ENCODE data around the gene GFI1B.
"Not testable (repeated sequence)": the region's sequence is repeated elsewhere in the genome, so short reads cannot be mapped to it uniquely, and the experiment has no call there.

GFI1B gene

DNA sequence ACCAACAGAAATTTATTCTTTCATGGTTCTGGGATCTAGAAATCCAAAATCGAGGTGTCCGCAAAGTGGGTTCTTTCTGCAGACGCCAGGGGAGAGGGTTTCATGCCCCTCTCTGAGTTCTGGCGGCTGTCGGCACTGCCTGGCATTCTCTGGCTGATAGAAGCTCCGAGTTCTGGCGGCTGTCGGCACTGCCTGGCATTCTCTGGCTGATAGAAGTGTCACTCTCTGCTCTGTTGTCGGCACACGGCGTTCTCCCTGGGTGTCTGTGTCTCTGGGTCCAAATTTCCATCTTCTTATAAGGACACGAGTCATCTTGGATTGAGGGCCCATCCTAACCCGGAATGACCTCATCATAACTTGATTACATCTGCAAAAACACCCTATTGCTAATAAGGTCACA lies 7.6 kb downstream of the GFI1B start:
- TF ChIP-seq, protein P1, sequence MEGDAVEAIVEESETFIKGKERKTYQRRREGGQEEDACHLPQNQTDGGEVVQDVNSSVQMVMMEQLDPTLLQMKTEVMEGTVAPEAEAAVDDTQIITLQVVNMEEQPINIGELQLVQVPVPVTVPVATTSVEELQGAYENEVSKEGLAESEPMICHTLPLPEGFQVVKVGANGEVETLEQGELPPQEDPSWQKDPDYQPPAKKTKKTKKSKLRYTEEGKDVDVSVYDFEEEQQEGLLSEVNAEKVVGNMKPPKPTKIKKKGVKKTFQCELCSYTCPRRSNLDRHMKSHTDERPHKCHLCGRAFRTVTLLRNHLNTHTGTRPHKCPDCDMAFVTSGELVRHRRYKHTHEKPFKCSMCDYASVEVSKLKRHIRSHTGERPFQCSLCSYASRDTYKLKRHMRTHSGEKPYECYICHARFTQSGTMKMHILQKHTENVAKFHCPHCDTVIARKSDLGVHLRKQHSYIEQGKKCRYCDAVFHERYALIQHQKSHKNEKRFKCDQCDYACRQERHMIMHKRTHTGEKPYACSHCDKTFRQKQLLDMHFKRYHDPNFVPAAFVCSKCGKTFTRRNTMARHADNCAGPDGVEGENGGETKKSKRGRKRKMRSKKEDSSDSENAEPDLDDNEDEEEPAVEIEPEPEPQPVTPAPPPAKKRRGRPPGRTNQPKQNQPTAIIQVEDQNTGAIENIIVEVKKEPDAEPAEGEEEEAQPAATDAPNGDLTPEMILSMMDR (IDR thresholded peaks at IDR 0.05; ENCODE audit: control insufficient read depth, extremely low read depth, insufficient read depth), result no peak
- no peak overlapping the region for H3K4me3 ChIP-seq (ENCODE audit: low read depth, low read length)
- DNase-seq (ENCODE audit: low read depth), result no peak

DNA sequence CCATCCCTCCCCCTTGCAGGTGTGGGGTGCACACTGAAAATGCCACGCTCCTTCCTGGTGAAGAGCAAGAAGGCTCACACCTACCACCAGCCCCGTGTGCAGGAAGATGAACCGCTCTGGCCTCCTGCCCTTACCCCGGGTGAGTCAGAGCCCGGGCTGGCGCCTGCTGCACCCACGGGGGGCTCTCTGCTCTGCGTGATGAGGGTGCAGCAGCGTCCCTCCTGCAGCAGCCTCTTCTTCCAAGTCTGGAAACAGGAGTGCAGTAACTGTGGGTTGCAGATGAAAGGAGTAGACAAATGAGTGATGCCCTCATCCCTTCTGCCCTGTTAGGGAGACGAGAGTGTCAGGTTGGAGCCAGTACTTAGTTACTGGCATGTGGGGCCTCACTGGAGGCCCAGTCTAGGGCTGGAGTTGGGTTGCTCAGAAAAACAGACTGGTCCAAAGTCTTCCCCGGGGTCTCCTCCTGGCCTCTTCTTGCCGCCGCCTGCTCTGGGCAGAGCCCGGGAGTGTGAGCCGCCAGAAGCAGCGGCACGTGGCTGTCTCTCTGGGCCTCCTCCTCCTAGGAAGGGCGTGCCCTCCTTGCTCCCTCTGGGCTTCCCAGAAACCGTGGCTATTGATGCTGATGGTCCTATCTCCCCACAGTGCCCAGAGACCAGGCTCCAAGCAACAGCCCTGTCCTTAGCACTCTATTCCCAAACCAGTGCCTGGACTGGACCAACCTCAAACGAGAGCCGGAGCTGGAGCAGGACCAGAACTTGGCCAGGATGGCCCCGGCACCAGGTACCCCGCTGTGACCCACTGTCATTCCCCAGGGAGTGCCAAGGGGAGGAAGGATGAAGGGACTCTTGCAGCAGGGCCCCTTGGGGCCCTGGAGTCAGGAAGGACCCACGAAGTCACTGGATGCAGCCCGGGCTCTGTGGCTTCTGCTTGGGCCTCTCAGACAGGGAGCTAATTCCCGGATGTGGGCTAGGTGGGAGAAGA lies 8.4 kb downstream of the GFI1B start:
- no peak overlapping the region for H3K4me3 ChIP-seq (ENCODE audit: low read depth, low read length)
- TF ChIP-seq, protein P1 (IDR thresholded peaks at IDR 0.05; ENCODE audit: control insufficient read depth, extremely low read depth, insufficient read depth), result no peak
- no peak for DNase-seq (ENCODE audit: low read depth)

DNA sequence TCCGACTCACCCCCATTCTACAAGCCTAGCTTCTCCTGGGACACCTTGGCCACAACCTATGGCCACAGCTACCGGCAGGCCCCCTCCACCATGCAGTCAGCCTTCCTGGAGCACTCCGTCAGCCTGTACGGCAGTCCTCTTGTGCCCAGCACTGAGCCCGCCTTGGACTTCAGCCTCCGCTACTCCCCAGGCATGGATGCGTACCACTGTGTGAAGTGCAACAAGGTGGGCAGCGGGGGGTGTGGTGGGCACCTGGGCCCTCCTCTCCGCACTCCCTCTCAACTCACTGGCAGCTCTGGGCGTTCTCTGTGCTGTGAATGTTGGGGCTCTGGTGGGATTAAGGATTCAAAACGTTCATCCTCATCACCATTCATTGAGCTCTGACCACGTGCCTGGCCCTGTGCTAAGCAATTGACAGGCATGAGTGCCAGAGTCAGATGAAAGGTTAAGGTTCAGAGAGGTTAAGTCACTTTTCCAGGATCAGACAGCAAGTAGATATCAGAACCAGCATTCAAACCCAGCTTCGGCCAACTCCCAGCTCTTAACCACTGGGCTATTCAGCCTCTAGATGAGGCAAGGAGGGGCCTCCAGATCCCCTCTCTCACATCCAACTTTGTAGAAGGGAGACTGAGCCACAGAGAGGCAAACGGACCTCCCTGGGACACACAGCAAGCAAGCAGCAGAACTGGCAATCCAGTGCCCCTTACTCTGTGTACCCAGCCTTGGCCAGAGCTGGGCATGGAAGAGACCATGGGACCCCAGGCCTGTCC lies 9.9 kb downstream of the GFI1B start:
- H3K4me3 ChIP-seq (ENCODE audit: low read depth, low read length), result no peak overlapping the region
- no peak for DNase-seq (ENCODE audit: low read depth)
- TF ChIP-seq, protein P1 (IDR thresholded peaks at IDR 0.05; ENCODE audit: control insufficient read depth, extremely low read depth, insufficient read depth), result no peak

DNA sequence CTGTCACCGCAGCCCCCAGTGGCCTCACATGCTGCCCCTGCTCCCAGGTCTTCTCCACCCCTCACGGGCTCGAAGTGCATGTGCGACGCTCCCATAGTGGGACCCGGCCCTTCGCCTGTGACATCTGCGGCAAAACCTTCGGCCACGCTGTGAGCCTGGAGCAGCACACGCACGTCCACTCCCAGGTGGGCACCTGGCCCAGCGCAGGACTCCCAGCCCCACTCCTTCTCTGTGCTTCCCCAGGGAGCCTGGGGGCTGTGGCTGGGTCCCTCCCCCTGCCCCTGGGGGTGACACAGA lies 10.5 kb downstream of the GFI1B start:
- no peak for DNase-seq (ENCODE audit: low read depth)
- H3K4me3 ChIP-seq (ENCODE audit: low read depth, low read length), result no peak overlapping the region
- TF ChIP-seq, protein P1 (IDR thresholded peaks at IDR 0.05; ENCODE audit: control insufficient read depth, extremely low read depth, insufficient read depth), result no peak

DNA sequence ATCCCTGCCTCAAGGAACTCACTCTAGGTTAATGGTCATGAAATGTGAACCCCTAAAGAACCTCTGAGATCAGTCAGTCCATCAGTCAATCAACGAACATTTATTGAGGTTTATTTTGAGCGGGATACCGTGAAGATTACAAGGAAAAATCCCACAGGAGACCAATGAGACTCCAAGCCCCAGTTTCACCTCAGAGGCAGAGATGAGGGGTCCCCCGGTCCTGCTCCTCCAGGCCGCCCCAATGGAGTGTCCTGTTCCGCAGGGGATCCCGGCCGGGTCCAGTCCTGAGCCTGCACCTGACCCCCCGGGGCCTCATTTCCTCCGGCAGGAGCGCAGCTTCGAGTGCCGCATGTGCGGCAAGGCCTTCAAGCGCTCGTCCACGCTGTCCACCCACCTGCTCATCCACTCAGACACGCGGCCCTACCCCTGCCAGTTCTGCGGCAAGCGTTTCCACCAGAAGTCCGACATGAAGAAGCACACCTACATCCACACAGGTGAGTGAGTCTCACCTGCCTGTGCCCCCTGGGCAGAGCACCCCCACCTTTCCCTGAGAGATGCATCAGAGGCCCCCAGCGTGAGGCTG lies 11.0 kb downstream of the GFI1B start:
- no peak for DNase-seq (ENCODE audit: low read depth)
- H3K4me3 ChIP-seq (ENCODE audit: low read depth, low read length), result no peak overlapping the region
- TF ChIP-seq, protein P1 (IDR thresholded peaks at IDR 0.05; ENCODE audit: control insufficient read depth, extremely low read depth, insufficient read depth), result no peak

DNA sequence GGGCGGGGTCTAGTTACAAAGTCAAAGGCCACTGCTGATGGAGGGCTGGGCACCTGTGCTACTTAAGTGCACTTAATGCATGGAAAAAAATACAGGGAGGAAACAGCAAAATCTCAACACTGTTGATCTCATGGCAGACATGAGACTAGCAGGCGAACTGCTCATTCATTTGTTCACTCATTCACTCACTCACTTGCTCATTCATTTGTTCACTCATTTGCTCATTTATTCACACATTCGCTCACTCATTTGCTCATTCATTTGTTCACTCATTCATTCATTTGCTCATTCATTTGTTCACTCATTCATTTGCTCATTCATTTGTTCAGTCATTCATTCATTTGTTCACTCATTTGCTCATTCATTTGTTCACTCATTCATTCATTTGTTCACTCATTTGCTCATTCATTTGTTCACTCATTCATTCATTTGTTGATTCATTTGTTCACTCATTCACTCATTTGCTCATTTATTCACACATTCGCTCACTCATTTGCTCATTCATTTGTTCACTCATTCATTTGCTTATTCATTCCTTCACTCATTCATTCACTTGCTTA lies 11.6 kb downstream of the GFI1B start:
- not testable (repeated sequence) for DNase-seq (ENCODE audit: low read depth); H3K4me3 ChIP-seq (ENCODE audit: low read depth, low read length)

DNA sequence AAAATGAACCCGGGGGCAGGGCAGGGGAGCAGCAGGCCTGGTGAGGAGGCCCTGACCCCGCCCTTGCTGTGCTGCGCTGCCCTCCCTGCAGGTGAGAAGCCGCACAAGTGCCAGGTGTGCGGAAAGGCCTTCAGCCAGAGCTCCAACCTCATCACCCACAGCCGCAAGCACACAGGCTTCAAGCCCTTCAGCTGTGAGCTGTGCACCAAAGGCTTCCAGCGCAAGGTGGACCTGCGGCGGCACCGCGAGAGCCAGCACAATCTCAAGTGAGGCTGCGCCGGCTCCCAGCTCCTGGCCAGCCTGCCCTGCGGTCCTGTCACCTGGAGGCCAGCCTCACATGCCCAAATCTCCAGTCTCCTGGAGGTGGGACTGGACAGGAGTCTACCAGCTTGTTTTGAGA lies 12.3 kb downstream of the GFI1B start:
- TF ChIP-seq, protein P1 (IDR thresholded peaks at IDR 0.05; ENCODE audit: control insufficient read depth, extremely low read depth, insufficient read depth), result no peak
- no peak for DNase-seq (ENCODE audit: low read depth)
- no peak overlapping the region for H3K4me3 ChIP-seq (ENCODE audit: low read depth, low read length)
